GM12872 (cell line): ENCODE data around the gene PRKAG1.

Experiments used
- TF ChIP-seq, protein P1 (sequence below): IDR thresholded peaks from 3 replicates; pipeline ENCODE4 v1.5.1; 2011; ENCODE audit warnings: low read depth, mild to moderate bottlenecking, low read length, moderate library complexity; ENCODE audit not compliant: insufficient read depth

PRKAG1 gene

DNA sequence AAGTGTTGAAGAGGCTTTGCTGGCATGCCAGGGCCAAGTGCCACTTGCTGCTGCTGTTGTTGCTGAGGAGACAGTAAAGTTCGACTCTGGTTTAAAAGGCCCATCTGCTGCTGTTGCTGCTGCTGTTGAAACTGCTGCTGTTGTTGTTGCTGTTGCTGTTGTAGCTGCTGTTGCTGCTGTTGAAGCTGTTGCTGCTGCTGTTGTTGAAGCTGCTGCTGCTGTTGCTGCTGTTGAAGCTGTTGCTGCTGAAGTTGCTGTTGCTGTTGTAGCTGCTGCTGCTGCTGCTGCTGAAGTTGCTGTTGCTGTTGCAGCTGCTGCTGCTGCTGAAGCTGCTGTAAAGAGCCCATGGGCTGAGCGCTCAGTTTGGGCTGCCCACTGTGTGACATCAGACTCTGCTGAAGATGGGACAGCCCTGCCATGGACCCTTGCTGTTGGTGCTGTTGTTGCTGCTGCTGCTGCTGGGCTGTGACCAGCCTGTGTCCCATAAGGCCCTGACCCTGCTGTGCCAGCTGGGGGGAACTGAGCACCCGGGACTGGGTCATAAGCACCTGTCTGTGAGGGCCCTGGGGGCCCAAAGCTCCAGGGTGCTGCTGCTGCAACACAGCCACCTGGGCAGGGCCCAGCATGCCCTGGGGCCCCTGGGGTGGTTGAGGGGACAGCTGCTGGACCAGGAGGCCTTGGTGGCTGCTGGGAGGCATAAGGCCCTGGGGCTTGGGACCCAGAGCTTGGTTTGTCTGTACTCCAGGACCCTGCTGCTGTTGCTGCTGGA, 14.3 kb upstream of the PRKAG1 start:
- TF ChIP-seq, protein P1, sequence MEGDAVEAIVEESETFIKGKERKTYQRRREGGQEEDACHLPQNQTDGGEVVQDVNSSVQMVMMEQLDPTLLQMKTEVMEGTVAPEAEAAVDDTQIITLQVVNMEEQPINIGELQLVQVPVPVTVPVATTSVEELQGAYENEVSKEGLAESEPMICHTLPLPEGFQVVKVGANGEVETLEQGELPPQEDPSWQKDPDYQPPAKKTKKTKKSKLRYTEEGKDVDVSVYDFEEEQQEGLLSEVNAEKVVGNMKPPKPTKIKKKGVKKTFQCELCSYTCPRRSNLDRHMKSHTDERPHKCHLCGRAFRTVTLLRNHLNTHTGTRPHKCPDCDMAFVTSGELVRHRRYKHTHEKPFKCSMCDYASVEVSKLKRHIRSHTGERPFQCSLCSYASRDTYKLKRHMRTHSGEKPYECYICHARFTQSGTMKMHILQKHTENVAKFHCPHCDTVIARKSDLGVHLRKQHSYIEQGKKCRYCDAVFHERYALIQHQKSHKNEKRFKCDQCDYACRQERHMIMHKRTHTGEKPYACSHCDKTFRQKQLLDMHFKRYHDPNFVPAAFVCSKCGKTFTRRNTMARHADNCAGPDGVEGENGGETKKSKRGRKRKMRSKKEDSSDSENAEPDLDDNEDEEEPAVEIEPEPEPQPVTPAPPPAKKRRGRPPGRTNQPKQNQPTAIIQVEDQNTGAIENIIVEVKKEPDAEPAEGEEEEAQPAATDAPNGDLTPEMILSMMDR = no peak

DNA sequence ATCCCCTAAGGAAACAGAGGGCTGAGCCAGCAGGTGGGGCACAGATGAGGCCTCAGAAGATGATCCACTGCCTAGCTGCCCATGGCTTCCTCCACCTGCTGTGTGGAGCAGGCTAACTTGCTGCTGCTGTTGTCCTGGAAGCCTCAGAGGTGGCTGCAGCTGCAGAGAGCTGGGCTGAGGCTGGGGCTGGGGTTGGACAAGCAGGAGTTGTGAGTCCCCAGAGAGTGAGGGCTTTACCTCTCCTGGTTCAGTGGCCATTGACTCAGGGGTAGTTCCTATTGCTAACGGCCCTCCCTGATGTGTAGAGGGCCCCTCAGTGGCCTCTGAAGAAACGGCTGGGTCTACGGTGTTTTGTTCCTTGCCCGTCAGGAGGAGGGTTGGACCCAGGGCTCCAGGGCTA, 13.7 kb upstream of the PRKAG1 start:
- TF ChIP-seq, protein P1 = no peak

DNA sequence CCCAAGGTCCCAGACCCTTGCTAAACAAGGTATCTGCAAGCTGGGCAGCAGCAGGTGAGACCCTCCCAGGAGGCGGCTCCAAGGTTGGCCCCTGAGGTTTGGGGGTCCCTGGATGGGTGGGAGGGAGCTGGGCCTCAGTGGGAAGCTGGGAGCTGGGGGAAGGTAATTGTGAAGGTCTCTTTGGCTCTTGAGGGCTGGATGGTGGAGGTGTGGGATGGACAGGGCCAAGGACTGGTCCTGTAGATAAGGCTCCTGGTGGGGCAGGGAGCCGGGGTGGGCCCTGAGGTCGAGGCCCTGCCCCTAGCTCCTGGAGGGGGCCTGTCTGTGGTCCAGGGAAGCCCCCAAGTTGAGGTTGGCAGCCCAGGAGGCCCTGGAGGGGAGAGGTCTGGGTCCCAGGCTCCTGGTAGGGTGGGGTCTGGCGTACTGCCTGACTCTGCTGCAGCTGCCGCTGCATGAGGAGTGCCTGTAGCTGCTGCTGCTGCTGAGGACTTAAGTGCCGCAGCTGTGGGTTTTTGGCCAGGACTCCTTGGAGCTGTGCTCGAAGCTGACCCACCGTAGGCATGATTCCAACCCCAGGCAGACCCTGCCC, 13.1 kb upstream of the PRKAG1 start:
- TF ChIP-seq, protein P1 = no peak

DNA sequence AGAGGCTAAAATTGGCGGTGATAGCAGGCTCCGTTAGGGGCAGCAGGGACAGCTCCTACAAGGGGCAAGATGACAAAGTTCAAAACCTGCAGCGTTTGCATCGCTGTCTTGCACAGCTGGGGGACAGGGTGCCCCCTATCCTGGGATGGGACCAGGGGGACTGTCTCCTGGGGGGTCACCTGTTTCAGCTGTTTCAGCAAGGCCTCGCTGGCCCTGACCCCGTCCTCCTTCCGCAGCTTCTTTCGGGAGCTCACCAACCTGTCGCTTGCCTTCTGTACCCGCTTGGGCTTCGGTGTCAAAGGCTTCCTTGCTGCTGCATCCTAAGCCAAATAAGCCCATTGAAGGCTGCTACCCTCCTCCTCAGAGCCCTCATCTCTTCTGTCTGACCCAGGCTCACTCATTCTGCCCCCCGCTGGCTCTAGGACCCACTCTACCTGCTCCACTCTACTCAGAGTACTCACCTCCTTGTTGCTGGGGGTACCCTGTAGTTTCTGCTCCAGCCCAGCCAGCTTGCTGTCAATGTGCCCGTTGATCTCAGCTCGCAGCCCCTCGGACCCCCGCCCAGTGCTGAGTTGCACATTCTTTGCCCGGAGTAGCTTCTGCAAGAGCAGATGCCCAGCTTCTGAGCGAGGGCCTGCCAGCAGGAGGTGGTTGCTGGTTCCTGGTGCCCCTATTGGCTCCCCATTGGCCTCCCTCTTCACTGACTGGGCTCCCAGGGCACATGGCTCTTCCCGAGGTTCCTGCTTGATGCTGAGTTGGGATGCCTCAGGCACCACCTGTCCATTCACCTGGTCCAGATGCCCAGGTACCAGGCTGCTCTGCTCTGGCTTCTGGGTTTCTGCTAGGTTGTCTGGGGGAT, 12.4 kb upstream of the PRKAG1 start:
- TF ChIP-seq, protein P1 = no peak

DNA sequence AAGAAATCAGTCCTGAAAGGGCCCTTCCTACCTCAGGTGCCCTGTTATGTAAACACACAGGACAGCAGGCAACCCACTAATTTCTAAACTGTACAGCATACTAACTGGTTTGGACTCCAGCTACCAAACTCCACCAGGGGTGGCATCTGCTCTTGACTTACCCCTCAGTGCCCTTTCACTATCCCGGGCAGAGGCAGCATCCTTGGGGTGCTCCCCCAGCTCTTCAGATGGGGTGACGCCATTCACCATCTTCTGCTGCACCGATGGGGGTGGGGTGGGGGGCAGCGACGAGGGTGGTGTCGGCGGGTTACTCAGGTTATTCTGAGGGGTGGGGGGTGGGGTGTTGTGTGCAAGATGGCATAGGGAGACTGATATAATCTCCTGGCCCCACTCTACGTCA, 11.5 kb upstream of the PRKAG1 start:
- TF ChIP-seq, protein P1 = no peak

DNA sequence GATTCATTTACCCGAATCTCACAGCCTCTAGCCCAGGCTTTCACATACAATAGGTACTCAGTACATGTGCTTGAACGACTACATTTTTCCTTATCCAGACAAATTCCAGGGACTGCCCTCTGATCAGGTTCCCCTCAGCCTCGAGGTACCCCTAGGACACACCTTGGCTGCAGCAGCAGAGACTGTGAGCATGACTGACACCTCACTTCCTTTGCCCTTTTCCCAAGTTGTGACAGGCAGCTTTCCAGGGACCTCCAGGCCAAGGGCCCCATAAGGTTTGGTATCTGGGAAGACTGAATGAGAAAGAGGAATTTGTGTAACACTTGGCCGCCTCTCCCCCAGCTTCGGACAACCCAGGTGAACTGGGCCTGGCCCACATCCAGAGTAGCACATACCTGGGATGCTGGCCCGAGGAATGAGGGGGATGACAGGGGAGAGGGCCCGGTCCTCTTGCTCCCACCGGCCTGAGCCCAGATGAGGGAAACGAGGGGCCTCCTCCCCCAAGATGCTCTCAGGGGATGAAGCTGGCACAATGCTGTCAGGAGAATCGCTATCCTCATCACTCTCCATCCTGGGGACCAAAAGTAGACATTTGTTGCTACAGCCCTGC, 10.2 kb upstream of the PRKAG1 start:
- TF ChIP-seq, protein P1 = no peak
